Liver (tissue), 9 donors: ENCODE data around the gene ETFBKMT. TPM values are rescaled to one million over a fixed set of nuclear protein-coding genes. Genes with fewer than 3 reads are reported as not detected.

Experiments
- DNase-seq: peaks from one replicate; pipeline ENCODE4 v3.0.0-alpha.2; 2017; ENCODE audit warnings: low spot score
- H3K27ac ChIP-seq, 2 donors: one replicate each; pipeline ENCODE4 v1.7.0; 2013; ENCODE audit warnings: inconsistent platforms in 2 of 2, low read length in 2 of 2, control low read depth in 1 of 2, low read depth in 1 of 2, mild to moderate bottlenecking in 1 of 2
- H3K27me3 ChIP-seq, 4 donors: one replicate each; pipeline versions ENCODE4 v1.6.1 to v1.7.0; 2013; ENCODE audit warnings: low read length in 3 of 4, inconsistent platforms in 1 of 4, mild to moderate bottlenecking in 1 of 4, moderate library complexity in 1 of 4; ENCODE audit not compliant: control insufficient read depth in 4 of 4, insufficient read depth in 4 of 4
- H3K36me3 ChIP-seq, 4 donors: one replicate each; pipeline versions ENCODE4 v1.6.1 to v1.7.0; 2013; ENCODE audit warnings: low read length in 3 of 4, mild to moderate bottlenecking in 3 of 4, low read depth in 1 of 4, moderate library complexity in 1 of 4; ENCODE audit not compliant: control insufficient read depth in 4 of 4, insufficient read depth in 3 of 4
- H3K4me1 ChIP-seq, 4 donors: one replicate each; pipeline versions ENCODE4 v1.6.1 to v1.7.0; 2013; ENCODE audit warnings: low read length in 3 of 4, mild to moderate bottlenecking in 3 of 4, moderate library complexity in 1 of 4; ENCODE audit not compliant: control insufficient read depth in 4 of 4, insufficient read depth in 4 of 4
- H3K4me3 ChIP-seq, 3 donors: one replicate each; pipeline versions ENCODE4 v1.6.1 to v1.7.0; 2013; ENCODE audit warnings: low read length in 3 of 3, control low read depth in 1 of 3, low read depth in 1 of 3, mild to moderate bottlenecking in 1 of 3
- H3K9ac ChIP-seq, 2 donors: one replicate each; pipeline ENCODE4 v1.7.0; 2013; ENCODE audit warnings: low read length in 2 of 2, mild to moderate bottlenecking in 2 of 2, moderate library complexity in 2 of 2, control low read depth in 1 of 2, low read depth in 1 of 2
- H3K9me3 ChIP-seq, 4 donors: one replicate each; pipeline versions ENCODE4 v1.6.1 to v1.7.0; 2013; ENCODE audit warnings: low read length in 3 of 4; ENCODE audit not compliant: control insufficient read depth in 4 of 4
- EGR1 ChIP-seq, 2 donors: IDR thresholded peaks; 2 replicates each; pipeline ENCODE4 v1.6.1; 2016 to 2018; ENCODE audit warnings: antibody characterized with exemption in 2 of 2, low read depth in 2 of 2
- FOXA1 ChIP-seq: IDR thresholded peaks from 2 replicates; pipeline ENCODE4 v1.6.1; 2016; ENCODE audit warnings: antibody characterized with exemption
- FOXA2 ChIP-seq: IDR thresholded peaks from 2 replicates; pipeline ENCODE4 v1.6.1; 2016; ENCODE audit warnings: antibody characterized with exemption
- HNF4A ChIP-seq, 2 donors: conservative IDR thresholded peaks; 2 replicates each; pipeline ENCODE4 v1.6.1; 2016; ENCODE audit warnings: antibody characterized with exemption in 2 of 2, mild to moderate bottlenecking in 2 of 2
- HNF4G ChIP-seq: IDR thresholded peaks from 2 replicates; pipeline ENCODE4 v1.6.1; 2016; ENCODE audit warnings: antibody characterized with exemption
- JUND ChIP-seq, 2 donors: IDR thresholded peaks; 2 replicates each; pipeline ENCODE4 v1.6.1; 2016; ENCODE audit warnings: antibody characterized with exemption in 2 of 2
- RAD21 ChIP-seq, 2 donors: IDR thresholded peaks; 2 replicates each; pipeline ENCODE4 v1.6.1; 2016; ENCODE audit warnings: antibody characterized with exemption in 2 of 2, mild to moderate bottlenecking in 2 of 2
- RXRA ChIP-seq, 2 donors: IDR thresholded peaks; 2 replicates each; pipeline ENCODE4 v1.6.1; 2017 to 2018; ENCODE audit warnings: antibody characterized with exemption in 2 of 2, mild to moderate bottlenecking in 1 of 2
- SP1 ChIP-seq: IDR thresholded peaks from 2 replicates; pipeline ENCODE4 v1.6.1; 2018; ENCODE audit warnings: antibody characterized with exemption, mild to moderate bottlenecking
- TAF1 ChIP-seq: conservative IDR thresholded peaks from 2 replicates; pipeline ENCODE4 v1.6.1; 2016; ENCODE audit warnings: antibody characterized with exemption, mild to moderate bottlenecking
- YY1 ChIP-seq: IDR thresholded peaks from 2 replicates; pipeline ENCODE4 v1.6.1; 2016; ENCODE audit warnings: antibody characterized with exemption, mild to moderate bottlenecking
- WGBS: extraction: QIAGEN DNeasy Blood & Tissue Kit; methylation state at CpG from one replicate; pipeline ENCODE4 v1.1.7; 2013; 5-methylcytosine and 5-hydroxymethylcytosine counted together
- polyA plus RNA-seq, 2 donors: library from polyadenylated mRNA; stranded (reverse) in 1 of 2; unstranded in 1 of 2; fragments of 200-250 nt in 1 of 2; fragments of >200 nt in 1 of 2; fragmentation: Nextera tagmentation in 1 of 2; extraction: Ambion mirVana in 1 of 2; gene quantifications; one replicate each; pipeline versions ENCODE4 v1.2.1 to v1.2.3, GENCODE V29; 2013 to 2015
- total RNA-seq, 2 donors: library from RNA; depleted of rRNA; stranded (reverse); fragments of >200 nt; gene quantifications; one replicate each; pipeline ENCODE4 v1.2.3, GENCODE V29; 2014
- TF ChIP-seq, protein P1 (sequence below): fragments of 150-350 bp; IDR thresholded peaks from 2 replicates; pipeline ENCODE4 v1.5.1; 2017; ENCODE audit warnings: improper control_type of control experiment, low read depth, low read length; ENCODE audit not compliant: missing input control
- TF ChIP-seq, protein P2 (sequence below): IDR thresholded peaks from 2 replicates; pipeline ENCODE4 v1.6.1; 2016; ENCODE audit warnings: antibody characterized with exemption, mild to moderate bottlenecking
- TF ChIP-seq, protein P3 (sequence below): IDR thresholded peaks from 2 replicates; pipeline ENCODE4 v1.6.1; 2016; ENCODE audit warnings: antibody characterized with exemption
- TF ChIP-seq, protein P4 (sequence below): IDR thresholded peaks from 2 replicates; pipeline ENCODE4 v1.6.1; 2016; ENCODE audit warnings: antibody characterized with exemption
- donor health status: healthy.
- donor health status: healthy.
- donor health status: healthy.
- donor health status: healthy.
- donor health status: healthy.

Gene ETFBKMT
- total and polyA plus RNA-seq, 4 donors = 1.9 to 4.8 (median 4.5) TPM

DNA sequence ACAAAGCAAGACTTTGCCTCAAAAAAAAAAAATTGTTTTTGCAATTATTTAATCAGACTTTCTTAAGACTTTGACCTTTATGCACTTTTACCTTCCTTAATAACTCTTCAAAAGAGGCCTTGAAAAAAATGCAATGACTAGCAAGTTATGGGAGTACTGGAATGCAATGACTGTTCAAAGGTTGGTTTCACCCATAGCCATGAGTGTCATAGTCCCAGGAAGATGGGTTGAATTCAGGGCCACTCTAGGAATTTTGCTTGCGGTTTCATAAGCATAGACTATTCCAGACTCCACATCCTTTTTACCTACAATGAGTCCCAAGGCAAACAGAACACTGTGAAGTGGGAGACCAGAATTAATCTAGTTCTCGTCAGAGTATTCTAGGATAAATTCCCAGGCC lies 39.2 kb upstream of the ETFBKMT start:
- no peaks in the 10 kb centered on the region for H3K9me3 ChIP-seq
- no peak overlapping the region for H3K9ac ChIP-seq
- no peak for DNase-seq
- H3K36me3 ChIP-seq = no peaks in the 10 kb centered on the region
- TF ChIP-seq, protein P1, sequence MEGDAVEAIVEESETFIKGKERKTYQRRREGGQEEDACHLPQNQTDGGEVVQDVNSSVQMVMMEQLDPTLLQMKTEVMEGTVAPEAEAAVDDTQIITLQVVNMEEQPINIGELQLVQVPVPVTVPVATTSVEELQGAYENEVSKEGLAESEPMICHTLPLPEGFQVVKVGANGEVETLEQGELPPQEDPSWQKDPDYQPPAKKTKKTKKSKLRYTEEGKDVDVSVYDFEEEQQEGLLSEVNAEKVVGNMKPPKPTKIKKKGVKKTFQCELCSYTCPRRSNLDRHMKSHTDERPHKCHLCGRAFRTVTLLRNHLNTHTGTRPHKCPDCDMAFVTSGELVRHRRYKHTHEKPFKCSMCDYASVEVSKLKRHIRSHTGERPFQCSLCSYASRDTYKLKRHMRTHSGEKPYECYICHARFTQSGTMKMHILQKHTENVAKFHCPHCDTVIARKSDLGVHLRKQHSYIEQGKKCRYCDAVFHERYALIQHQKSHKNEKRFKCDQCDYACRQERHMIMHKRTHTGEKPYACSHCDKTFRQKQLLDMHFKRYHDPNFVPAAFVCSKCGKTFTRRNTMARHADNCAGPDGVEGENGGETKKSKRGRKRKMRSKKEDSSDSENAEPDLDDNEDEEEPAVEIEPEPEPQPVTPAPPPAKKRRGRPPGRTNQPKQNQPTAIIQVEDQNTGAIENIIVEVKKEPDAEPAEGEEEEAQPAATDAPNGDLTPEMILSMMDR = no peak
- TF ChIP-seq HNF4G (no peak), EGR1 (IDR thresholded peaks at IDR 0.05; ENCODE audit: low read depth in 2 of 2) (no peak), RXRA (IDR thresholded peaks at IDR 0.05) (no peak), JUND (IDR thresholded peaks at IDR 0.05) (no peak)
- H3K27ac ChIP-seq = no peak overlapping the region
- no peak overlapping the region for H3K4me3 ChIP-seq
- 70% methylated on average over 2 of the region's 2 CpGs for WGBS
- H3K4me1 ChIP-seq = no peaks in the 10 kb centered on the region
- H3K27me3 ChIP-seq = no peaks in the 10 kb centered on the region

DNA sequence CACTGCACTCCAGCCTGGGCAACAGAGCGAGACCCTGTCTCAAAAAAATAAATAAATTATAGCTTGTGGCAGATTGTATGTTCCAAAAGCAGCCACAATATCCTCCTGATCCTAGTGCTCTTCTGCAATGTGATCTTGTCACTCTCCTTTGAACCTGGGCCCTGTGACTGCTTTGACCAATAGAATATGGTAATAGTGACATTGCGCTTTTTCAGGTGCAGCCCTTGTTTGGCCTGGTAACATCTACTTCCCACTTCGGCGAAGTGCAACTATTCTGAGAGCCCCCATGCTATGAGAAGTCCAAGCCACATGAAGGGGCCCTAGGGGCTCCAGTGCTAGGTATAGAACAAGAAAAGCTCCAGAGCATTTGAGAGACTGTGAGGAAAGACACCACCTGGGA lies 37.5 kb upstream of the ETFBKMT start:
- H3K36me3 ChIP-seq = no peaks in the 10 kb centered on the region
- H3K4me1 ChIP-seq = no peaks in the 10 kb centered on the region
- H3K9me3 ChIP-seq = no peaks in the 10 kb centered on the region
- WGBS = 92% methylated on average over 4 of the region's 4 CpGs
- H3K27ac ChIP-seq = no peak overlapping the region
- no peak for TF ChIP-seq EGR1 (IDR thresholded peaks at IDR 0.05; ENCODE audit: low read depth in 2 of 2)
- DNase-seq = no peak
- no peaks in the 10 kb centered on the region for H3K27me3 ChIP-seq
- no peak overlapping the region for H3K9ac ChIP-seq
- H3K4me3 ChIP-seq = no peak overlapping the region

DNA sequence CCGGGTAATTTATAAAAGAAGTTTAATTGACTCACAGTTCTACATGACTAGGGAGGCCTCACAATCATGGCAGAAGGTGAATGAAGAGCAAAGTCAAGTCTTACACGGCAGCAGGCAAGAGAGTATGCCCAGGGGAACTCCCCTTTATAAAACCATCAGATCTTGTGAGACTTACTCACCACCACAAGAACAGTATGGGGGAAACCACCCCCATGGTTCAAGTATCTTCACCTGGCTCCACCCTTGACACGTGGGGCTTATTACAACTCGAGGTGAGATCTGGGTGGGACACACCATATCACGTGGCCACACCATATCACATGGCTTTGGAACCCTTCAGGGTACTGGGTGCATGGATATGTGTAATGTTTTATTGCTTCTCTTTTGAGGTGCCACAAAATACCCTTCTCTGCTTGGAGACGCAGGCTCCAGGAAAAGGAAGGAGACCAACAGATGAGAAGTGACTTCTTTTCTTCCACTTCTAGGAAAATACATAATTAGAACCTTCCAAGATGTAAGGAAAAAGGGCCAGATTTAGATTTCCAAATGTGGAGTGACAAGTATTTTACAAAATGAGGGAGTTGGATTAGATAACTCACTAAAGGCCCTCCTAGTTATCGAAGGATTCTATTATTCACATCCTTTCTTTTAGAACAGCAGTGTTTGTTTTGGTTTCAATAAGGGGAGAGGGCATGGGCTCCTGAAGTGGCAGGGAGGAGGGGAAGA lies 33.1 kb upstream of the ETFBKMT start:
- WGBS = 78% methylated on average over 7 of the region's 7 CpGs
- TF ChIP-seq SP1 (no peak), YY1 (no peak), EGR1 (IDR thresholded peaks at IDR 0.05; ENCODE audit: low read depth in 2 of 2) (no peak), RAD21 (IDR thresholded peaks at IDR 0.05) (no peak), HNF4A (conservative IDR thresholded peaks at IDR 0.05) (no peak), FOXA2 (no peak), JUND (IDR thresholded peaks at IDR 0.05) (no peak), HNF4G (no peak), TAF1 (no peak), FOXA1 (no peak)
- TF ChIP-seq, protein P1 = no peak
- TF ChIP-seq, protein P2, sequence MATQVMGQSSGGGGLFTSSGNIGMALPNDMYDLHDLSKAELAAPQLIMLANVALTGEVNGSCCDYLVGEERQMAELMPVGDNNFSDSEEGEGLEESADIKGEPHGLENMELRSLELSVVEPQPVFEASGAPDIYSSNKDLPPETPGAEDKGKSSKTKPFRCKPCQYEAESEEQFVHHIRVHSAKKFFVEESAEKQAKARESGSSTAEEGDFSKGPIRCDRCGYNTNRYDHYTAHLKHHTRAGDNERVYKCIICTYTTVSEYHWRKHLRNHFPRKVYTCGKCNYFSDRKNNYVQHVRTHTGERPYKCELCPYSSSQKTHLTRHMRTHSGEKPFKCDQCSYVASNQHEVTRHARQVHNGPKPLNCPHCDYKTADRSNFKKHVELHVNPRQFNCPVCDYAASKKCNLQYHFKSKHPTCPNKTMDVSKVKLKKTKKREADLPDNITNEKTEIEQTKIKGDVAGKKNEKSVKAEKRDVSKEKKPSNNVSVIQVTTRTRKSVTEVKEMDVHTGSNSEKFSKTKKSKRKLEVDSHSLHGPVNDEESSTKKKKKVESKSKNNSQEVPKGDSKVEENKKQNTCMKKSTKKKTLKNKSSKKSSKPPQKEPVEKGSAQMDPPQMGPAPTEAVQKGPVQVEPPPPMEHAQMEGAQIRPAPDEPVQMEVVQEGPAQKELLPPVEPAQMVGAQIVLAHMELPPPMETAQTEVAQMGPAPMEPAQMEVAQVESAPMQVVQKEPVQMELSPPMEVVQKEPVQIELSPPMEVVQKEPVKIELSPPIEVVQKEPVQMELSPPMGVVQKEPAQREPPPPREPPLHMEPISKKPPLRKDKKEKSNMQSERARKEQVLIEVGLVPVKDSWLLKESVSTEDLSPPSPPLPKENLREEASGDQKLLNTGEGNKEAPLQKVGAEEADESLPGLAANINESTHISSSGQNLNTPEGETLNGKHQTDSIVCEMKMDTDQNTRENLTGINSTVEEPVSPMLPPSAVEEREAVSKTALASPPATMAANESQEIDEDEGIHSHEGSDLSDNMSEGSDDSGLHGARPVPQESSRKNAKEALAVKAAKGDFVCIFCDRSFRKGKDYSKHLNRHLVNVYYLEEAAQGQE = no peak
- TF ChIP-seq, protein P3, sequence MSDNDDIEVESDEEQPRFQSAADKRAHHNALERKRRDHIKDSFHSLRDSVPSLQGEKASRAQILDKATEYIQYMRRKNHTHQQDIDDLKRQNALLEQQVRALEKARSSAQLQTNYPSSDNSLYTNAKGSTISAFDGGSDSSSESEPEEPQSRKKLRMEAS = no peak
- TF ChIP-seq, protein P4, sequence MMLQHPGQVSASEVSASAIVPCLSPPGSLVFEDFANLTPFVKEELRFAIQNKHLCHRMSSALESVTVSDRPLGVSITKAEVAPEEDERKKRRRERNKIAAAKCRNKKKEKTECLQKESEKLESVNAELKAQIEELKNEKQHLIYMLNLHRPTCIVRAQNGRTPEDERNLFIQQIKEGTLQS = no peak

More for the DNA sequence above, 33.1 kb upstream of the ETFBKMT start:
- Histone ChIP-seq H3K9me3 (no peaks in the 10 kb centered on the region), H3K27me3 (no peaks in the 10 kb centered on the region), H3K9ac (no peak overlapping the region), H3K4me1 (no peaks in the 10 kb centered on the region), H3K36me3 (no peaks in the 10 kb centered on the region), H3K27ac (no peak overlapping the region), H3K4me3 (no peak overlapping the region)
- DNase-seq = no peak
